Activated T-cell treated with anti-CD3 and anti-CD28 coated beads for 4 hours (primary cell): ENCODE data around the gene UBE2K.
"Not testable (repeated sequence)": the region's sequence is repeated elsewhere in the genome, so short reads cannot be mapped to it uniquely, and the experiment has no call there.

Experiments used
- DNase-seq: peaks from one replicate; pipeline ENCODE4 v3.0.0-alpha.2; 2020

UBE2K gene

DNA sequence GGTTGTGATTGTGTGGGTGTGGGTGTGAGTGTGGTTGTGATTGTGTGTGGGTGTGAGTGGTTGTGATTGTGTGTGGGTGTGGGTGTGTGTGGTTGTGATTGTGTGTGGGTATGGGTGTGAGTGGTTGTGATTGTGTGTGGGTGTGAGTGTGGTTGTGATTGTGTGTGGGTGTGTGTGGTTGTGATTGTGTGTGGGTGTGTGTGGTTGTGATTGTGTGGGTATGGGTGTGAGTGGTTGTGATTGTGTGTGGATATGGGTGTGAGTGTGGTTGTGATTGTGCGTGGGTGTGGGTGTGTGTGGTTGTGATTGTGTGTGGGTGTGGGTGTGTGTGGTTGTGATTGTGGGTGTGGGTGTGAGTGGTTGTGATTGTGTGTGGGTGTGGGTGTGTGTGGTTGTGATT, 115.1 kb downstream of the UBE2K start:
- DNase-seq, result not testable (repeated sequence)

DNA sequence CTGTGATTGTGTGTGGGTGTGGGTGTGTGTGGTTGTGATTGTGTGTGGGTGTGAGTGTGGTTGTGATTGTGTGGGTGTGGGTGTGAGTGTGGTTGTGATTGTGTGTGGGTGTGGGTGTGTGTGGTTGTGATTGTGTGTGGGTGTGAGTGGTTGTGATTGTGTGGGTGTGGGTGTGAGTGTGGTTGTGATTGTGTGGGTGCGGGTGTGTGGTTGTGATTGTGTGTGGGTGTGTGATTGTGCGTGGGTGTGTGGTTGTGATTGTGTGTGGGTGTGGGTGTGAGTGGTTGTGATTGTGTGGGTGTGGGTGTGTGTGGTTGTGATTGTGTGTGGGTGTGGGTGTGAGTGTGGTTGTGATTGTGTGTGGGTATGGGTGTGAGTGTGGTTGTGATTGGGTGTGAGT, 115.8 kb downstream of the UBE2K start:
- not testable (repeated sequence) for DNase-seq

- peak; percentile 4 for DNase-seq
These were observed 116.7 kb downstream of the UBE2K start for GRCh38 chr4:39814403-39815185.

DNA sequence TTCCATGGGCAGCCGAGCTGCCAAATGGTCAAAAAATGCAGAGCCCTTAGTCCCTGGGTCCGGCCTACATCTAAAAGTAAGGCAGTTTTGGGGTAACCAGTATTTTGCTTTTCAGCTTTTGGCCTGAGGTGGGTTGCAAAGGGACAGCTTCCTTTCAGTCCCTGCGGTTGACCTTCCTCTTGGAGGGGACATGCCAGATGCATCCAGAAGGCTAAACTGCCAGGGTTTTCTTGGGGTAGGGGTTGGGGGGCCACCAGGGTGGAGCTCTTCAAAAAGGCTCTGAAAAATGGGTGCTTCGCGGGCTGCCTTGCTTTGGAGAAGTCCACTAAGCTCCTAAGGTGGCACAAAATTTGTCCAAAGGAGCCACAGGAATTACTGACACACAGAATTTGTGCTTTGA, 120.7 kb downstream of the UBE2K start:
- no peak for DNase-seq

GRCh38 chr4:39820186-39820585, 122.2 kb downstream of the UBE2K start:
- DNase-seq, result no peak

DNA sequence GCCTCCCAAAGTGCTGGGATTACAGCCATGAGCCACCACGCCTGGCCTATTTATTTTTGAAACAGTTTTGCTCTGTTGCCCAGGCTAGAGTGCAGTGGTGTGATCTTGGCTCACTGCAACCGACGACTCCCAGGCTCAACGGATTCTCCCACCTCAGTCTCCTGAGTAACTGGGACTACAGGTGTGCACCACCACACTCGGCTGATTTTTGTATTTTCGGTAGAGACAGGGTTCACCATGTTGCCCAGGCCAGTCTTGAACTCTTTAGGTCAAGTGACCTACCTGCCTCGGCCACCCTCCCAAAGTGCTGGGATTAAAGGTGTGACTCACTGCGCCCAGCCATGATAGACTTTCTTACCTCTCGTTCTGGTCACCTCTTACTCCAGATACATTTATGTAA, 124.0 kb downstream of the UBE2K start:
- DNase-seq, result no peak

DNA sequence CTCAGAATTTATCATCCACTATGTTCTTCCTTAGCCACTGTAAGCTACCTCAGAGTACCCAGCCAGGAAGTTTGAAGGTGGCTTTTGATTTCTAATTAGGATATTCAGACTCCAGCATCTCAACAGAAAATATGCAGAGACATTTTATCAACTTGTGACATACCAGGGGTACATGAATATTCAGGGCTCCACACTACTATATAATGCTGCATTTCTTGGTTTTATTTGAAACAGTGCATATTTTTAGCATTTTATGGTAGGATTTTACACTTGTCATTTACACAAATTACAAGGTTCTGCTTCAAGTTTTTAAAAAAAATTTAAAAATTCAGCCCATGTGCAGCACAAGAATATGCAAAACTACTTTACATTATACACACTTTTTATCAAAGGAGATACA, 124.7 kb downstream of the UBE2K start:
- no peak for DNase-seq

- DNase-seq, result no peak
These were observed 125.3 kb downstream of the UBE2K start for GRCh38 chr4:39823191-39823590.

GRCh38 chr4:39825090-39825489, 127.2 kb downstream of the UBE2K start:
- DNase-seq, result no peak

GRCh38 chr4:39825741-39826231, 127.8 kb downstream of the UBE2K start:
- no peak for DNase-seq
